Osteoblast (primary cell): ENCODE results near the gene AMPH. TPM values are rescaled to one million over a fixed set of nuclear protein-coding genes. Genes with fewer than 3 reads are reported as not detected.

Source experiments
- DNase-seq: peaks from one replicate; pipeline ENCODE4 v3.0.0; 2011; ENCODE audit warnings: low spot score, mixed read lengths; ENCODE audit not compliant: insufficient read length; ENCODE audit errors: missing footprints
- H2AFZ ChIP-seq: 2 replicates; pipeline ENCODE4 v1.6.0; 2011; ENCODE audit warnings: mild to moderate bottlenecking, low read length
- H3K27ac ChIP-seq: 2 replicates; pipeline ENCODE4 v1.5.1; 2011; ENCODE audit warnings: mild to moderate bottlenecking, low read depth, low read length, moderate library complexity
- H3K27me3 ChIP-seq: 2 replicates; pipeline ENCODE4 v1.6.0; 2012; ENCODE audit warnings: mild to moderate bottlenecking, control low read depth, inconsistent platforms, low read length, moderate library complexity; ENCODE audit not compliant: insufficient read depth
- H3K36me3 ChIP-seq: 2 replicates; pipeline ENCODE4 v1.5.1; 2011; ENCODE audit warnings: mild to moderate bottlenecking, low read length, control low read depth, moderate library complexity; ENCODE audit not compliant: insufficient read depth
- H3K4me1 ChIP-seq: 2 replicates; pipeline ENCODE4 v1.5.1; 2011; ENCODE audit warnings: mild to moderate bottlenecking, low read length, control low read depth, moderate library complexity; ENCODE audit not compliant: insufficient read depth
- H3K4me2 ChIP-seq: 2 replicates; pipeline ENCODE4 v1.6.0; 2011; ENCODE audit warnings: mild to moderate bottlenecking, low read length; ENCODE audit not compliant: insufficient read depth
- H3K4me3 ChIP-seq: fragments of 200-600 bp; sonication (generic); 3 replicates; pipeline ENCODE4 v1.5.1; 2012; ENCODE audit warnings: mild to moderate bottlenecking, low read length, inconsistent platforms; ENCODE audit not compliant: insufficient read depth
- H3K79me2 ChIP-seq: 2 replicates; pipeline ENCODE4 v1.6.0; 2012; ENCODE audit warnings: mild to moderate bottlenecking, low read length, control low read depth, inconsistent platforms; ENCODE audit not compliant: insufficient read depth
- H3K9me3 ChIP-seq: 2 replicates; pipeline ENCODE4 v1.5.1; 2011; ENCODE audit warnings: low read depth, low read length, control low read depth
- H4K20me1 ChIP-seq: 2 replicates; pipeline ENCODE4 v1.6.0; 2012; ENCODE audit warnings: mild to moderate bottlenecking, low read length, control low read depth; ENCODE audit not compliant: insufficient read depth
- CTCF ChIP-seq: IDR thresholded peaks from 2 replicates; pipeline ENCODE4 v1.5.1; 2011; ENCODE audit warnings: mild to moderate bottlenecking, low read depth, low read length, moderate library complexity; ENCODE audit errors: extremely low read depth
- total RNA-seq: library from RNA; depleted of rRNA; stranded (reverse); fragments of >200 nt; gene quantifications from 2 replicates; pipeline ENCODE4 v1.2.3, GENCODE V29; 2012

AMPH gene
- total RNA-seq, 1 donor: 1.1 TPM

GRCh38 chr7:38541440-38541839 is 89.7 kb downstream of the AMPH start:
- H3K27ac ChIP-seq: no peak overlapping the region
- no peak overlapping the region for H3K4me2 ChIP-seq
- H3K36me3 ChIP-seq: no peaks in the 10 kb centered on the region
- H3K4me3 ChIP-seq: no peak overlapping the region
- H3K79me2 ChIP-seq: no peaks in the 10 kb centered on the region
- H3K9me3 ChIP-seq: no peaks in the 10 kb centered on the region
- H3K27me3 ChIP-seq: no peaks in the 10 kb centered on the region
- H3K4me1 ChIP-seq: no peaks in the 10 kb centered on the region
- TF ChIP-seq CTCF: no peak
- peak; percentile 32 for DNase-seq
- H2AFZ ChIP-seq: no peak overlapping the region
- H4K20me1 ChIP-seq: no peaks in the 10 kb centered on the region

GRCh38 chr7:38539477-38540081 is 91.6 kb downstream of the AMPH start:
- Histone ChIP-seq H3K27me3 (no peaks in the 10 kb centered on the region), H3K9me3 (no peaks in the 10 kb centered on the region), H4K20me1 (no peaks in the 10 kb centered on the region), H3K79me2 (no peaks in the 10 kb centered on the region), H3K27ac (no peak overlapping the region), H3K36me3 (no peaks in the 10 kb centered on the region), H3K4me3 (no peak overlapping the region), H3K4me1 (no peaks in the 10 kb centered on the region), H2AFZ (no peak overlapping the region), H3K4me2 (no peak overlapping the region)
- DNase-seq: no peak
- no peak for TF ChIP-seq CTCF

GRCh38 chr7:38535073-38535472 is 96.1 kb downstream of the AMPH start:
- H2AFZ ChIP-seq: no peak overlapping the region
- no peak for DNase-seq
- H3K79me2 ChIP-seq: no peaks in the 10 kb centered on the region
- no peak overlapping the region for H3K27ac ChIP-seq
- no peak overlapping the region for H3K4me2 ChIP-seq
- no peaks in the 10 kb centered on the region for H3K36me3 ChIP-seq
- TF ChIP-seq CTCF: no peak
- H3K27me3 ChIP-seq: no peaks in the 10 kb centered on the region
- H4K20me1 ChIP-seq: no peaks in the 10 kb centered on the region
- no peaks in the 10 kb centered on the region for H3K4me1 ChIP-seq
- no peaks in the 10 kb centered on the region for H3K9me3 ChIP-seq
- no peak overlapping the region for H3K4me3 ChIP-seq

GRCh38 chr7:38525857-38526256 is 105.3 kb downstream of the AMPH start:
- Histone ChIP-seq H3K4me2 (no peak overlapping the region), H3K27me3 (no peaks in the 10 kb centered on the region), H3K4me1 (no peaks in the 10 kb centered on the region), H3K79me2 (no peaks in the 10 kb centered on the region), H3K27ac (no peak overlapping the region), H4K20me1 (no peaks in the 10 kb centered on the region), H3K4me3 (no peak overlapping the region), H3K9me3 (no peaks in the 10 kb centered on the region), H3K36me3 (no peaks in the 10 kb centered on the region), H2AFZ (no peak overlapping the region)
- DNase-seq: no peak
- no peak for TF ChIP-seq CTCF
